Testis (tissue), 3 donors: ENCODE measurements around the gene ZNF445. TPM values are rescaled to one million over a fixed set of nuclear protein-coding genes. Genes with fewer than 3 reads are reported as not detected.

Experiments used
- DNase-seq: peaks from one replicate; pipeline ENCODE4 v3.0.0-alpha.2; 2019
- H3K27ac ChIP-seq, 2 donors: fragments of 200-600 bp; sonication (generic); one replicate each; pipeline ENCODE4 v1.5.1; 2019
- H3K27me3 ChIP-seq: fragments of 200-600 bp; sonication (generic); one replicate; pipeline ENCODE4 v1.5.1; 2019
- H3K36me3 ChIP-seq: fragments of 200-600 bp; sonication (generic); one replicate; pipeline ENCODE4 v1.5.1; 2017; ENCODE audit warnings: low read depth; ENCODE audit errors: missing control alignments
- H3K4me1 ChIP-seq: fragments of 200-600 bp; sonication (generic); one replicate; pipeline ENCODE4 v1.5.1; 2019
- H3K4me3 ChIP-seq, 2 donors: fragments of 200-600 bp; sonication (generic); one replicate each; pipeline ENCODE4 v1.5.1; 2017 to 2019
- H3K9me3 ChIP-seq: fragments of 200-600 bp; sonication (generic); one replicate; pipeline ENCODE4 v1.5.1; 2017
- CTCF ChIP-seq, 3 experiments: fragments of 450-650 bp in 2 of 3; fragments of 200-600 bp in 1 of 3; sonication (generic) in 1 of 3; IDR thresholded peaks; one replicate each; pipeline ENCODE4 v1.5.1; 2016 to 2019; ENCODE audit warnings: antibody characterized with exemption in 3 of 3, mild to moderate bottlenecking in 2 of 3, moderate library complexity in 1 of 3
- POLR2A ChIP-seq: fragments of 450-650 bp; IDR thresholded peaks from one replicate; pipeline ENCODE4 v1.6.1; 2017; ENCODE audit warnings: antibody characterized with exemption, mild to moderate bottlenecking, moderate library complexity
- WGBS, 2 donors: methylation state at CpG; one replicate each; pipeline ENCODE4 v1.1.5; 2018; 5-methylcytosine and 5-hydroxymethylcytosine counted together
- intact Hi-C: fragments of 100-400 bp; cut with DNase I; formaldehyde crosslinking; loops from one replicate; pipeline ENCODE4 v1.15.1; 2023; ENCODE audit warnings: low total_unique reads
- polyA plus RNA-seq: library from polyadenylated mRNA; stranded (reverse); fragments of 350-450 nt; fragmentation: Illumina TruSeq; extraction: RNeasy Lipid Tissue Mini Kit (QIAGEN cat#74804); gene quantifications from one replicate; pipeline ENCODE4 v1.2.3, GENCODE V29; 2014; ENCODE audit warnings: low read depth, low replicate concordance; ENCODE audit not compliant: insufficient read depth
- total RNA-seq, 2 donors: library from RNA; depleted of rRNA; stranded (reverse); fragments of >200 nt; gene quantifications; one replicate each; pipeline ENCODE4 v1.2.3, GENCODE V29; 2016

ZNF445 gene
- total and polyA plus RNA-seq, 3 donors from 2014 or later: 8.5 to 15.8 (median 15.0) TPM

DNA sequence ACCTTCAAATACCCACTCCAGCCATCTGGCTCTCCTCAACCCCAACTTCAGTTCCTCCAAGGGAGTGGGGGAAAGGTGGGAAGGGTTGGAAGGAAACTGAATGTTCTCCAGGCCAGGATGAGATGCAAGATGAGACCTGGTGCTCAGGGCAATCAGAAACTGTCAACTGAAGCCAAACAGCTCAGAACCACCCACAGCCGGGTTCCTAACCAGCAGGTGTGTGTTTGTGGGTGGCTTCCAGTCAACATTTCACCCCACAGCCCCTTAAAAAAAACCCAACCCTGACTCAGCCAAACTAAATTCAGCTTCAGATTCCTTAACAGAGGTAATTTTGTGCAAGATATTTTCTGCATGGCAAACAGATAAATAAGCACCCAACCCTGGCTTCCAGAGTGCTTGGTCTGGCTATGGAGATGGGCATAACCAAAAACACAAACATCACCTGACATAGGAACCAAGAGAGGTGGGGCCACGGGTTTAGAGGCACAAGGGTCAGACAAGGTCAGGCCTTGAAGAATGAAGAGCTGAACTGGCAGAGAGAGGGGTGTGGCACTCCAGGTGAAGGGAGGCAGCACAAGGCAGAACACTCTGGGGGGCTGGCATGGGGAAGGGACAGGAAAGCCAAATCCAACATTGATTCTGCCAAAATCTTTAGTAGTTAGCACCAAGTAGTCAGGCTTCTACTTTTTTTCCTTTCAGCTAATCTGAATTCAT, 34.7 kb downstream of the ZNF445 start:
- Histone ChIP-seq H3K4me3 (no peak overlapping the region), H3K9me3 (no peaks in the 10 kb centered on the region), H3K4me1 (peaks cover 18% of the 10 kb centered on the region), H3K27ac (no peak overlapping the region), H3K36me3 (no peaks in the 10 kb centered on the region), H3K27me3 (no peaks in the 10 kb centered on the region)
- intact Hi-C loops: no loop called here
- 83 to 89% methylated on average over 2 of the region's 2 CpGs for WGBS, 2 donors
- DNase-seq: no peak
- no peak for TF ChIP-seq POLR2A

GRCh38 chr3:44439499-44440295, 37.8 kb downstream of the ZNF445 start:
- whole genome bisulfite sequencing, 2 donors: 32 to 55% methylated on average over 6 to 7 of the region's 7 CpGs
- Histone ChIP-seq H3K4me1 (peaks cover 28% of the 10 kb centered on the region), H3K27me3 (no peaks in the 10 kb centered on the region), H3K27ac (peak overlapping the region; percentile 81 to 84), H3K9me3 (no peaks in the 10 kb centered on the region), H3K4me3 (no peak overlapping the region), H3K36me3 (no peaks in the 10 kb centered on the region)
- intact Hi-C loops: no loop called here
- DNase-seq: peak; percentile 80
- TF ChIP-seq POLR2A (no peak), CTCF (IDR thresholded peaks at IDR 0.05) (no peak)

DNA sequence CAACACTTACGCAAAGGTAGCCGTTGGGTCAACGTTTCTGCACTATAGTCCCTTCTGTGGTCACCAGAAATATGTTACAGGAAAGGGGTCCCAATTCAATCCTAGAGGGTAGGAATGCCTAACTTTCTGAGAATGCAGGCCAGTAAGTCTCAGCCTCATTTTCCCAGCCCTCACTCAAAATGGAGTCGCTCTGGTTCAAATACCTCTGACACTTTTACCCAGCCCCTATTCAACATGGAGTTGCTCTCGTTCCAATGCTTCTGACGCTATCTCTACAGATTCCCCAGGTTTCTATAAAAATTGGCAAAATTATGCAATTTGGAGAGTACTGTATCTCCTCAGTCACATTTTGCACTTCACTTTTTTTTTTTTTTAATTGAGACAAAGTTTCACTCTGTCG, 39.7 kb downstream of the ZNF445 start:
- Histone ChIP-seq H3K4me3 (no peak overlapping the region), H3K27ac (no peak overlapping the region), H3K27me3 (no peaks in the 10 kb centered on the region), H3K36me3 (no peaks in the 10 kb centered on the region), H3K9me3 (no peaks in the 10 kb centered on the region), H3K4me1 (peaks cover 28% of the 10 kb centered on the region)
- intact Hi-C loops: no loop called here
- WGBS, 2 donors: 86 to 90% methylated on average over 7 of the region's 7 CpGs
- DNase-seq: no peak
- TF ChIP-seq POLR2A (no peak), CTCF (IDR thresholded peaks at IDR 0.05) (no peak)

DNA sequence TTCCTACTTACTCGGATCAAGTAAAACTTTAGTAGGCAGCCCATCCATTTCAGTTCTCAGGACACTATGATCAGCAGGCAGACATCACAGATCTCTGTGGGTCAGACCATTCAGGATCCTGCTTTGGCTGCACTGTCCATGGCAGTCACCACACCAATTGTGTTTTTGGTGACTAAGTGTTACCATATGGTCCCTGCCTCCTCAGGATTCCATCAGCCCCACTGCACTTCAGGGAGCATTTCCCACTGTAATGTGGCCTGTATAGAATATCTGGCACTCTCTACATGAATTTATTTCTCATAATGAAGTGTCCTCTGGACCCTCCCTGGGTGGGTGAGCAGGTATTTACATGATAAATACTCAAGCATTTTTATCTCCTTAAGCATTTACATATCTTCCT, 41.3 kb downstream of the ZNF445 start:
- H3K4me1 ChIP-seq: peaks cover 26% of the 10 kb centered on the region
- no peak overlapping the region for H3K27ac ChIP-seq
- intact Hi-C loops: no loop called here
- no peaks in the 10 kb centered on the region for H3K36me3 ChIP-seq
- no peak for TF ChIP-seq POLR2A
- no peak for TF ChIP-seq CTCF (IDR thresholded peaks at IDR 0.05)
- H3K9me3 ChIP-seq: no peaks in the 10 kb centered on the region
- H3K27me3 ChIP-seq: no peaks in the 10 kb centered on the region
- no peak overlapping the region for H3K4me3 ChIP-seq
- 64 to 69% methylated on average over 1 of the region's 1 CpG for WGBS, 2 donors
- no peak for DNase-seq

- no peaks in the 10 kb centered on the region for H3K36me3 ChIP-seq
- WGBS, 2 donors: 72 to 89% methylated on average over 5 of the region's 5 CpGs
- no peak for TF ChIP-seq CTCF (IDR thresholded peaks at IDR 0.05)
- TF ChIP-seq POLR2A: no peak
- intact Hi-C loops: no loop called here
- H3K27me3 ChIP-seq: no peaks in the 10 kb centered on the region
- H3K4me1 ChIP-seq: peaks cover 19% of the 10 kb centered on the region
- no peak overlapping the region for H3K27ac ChIP-seq
- DNase-seq: no peak
- no peaks in the 10 kb centered on the region for H3K9me3 ChIP-seq
- H3K4me3 ChIP-seq: no peak overlapping the region
Observed at GRCh38 chr3:44434834-44435510, 42.5 kb downstream of the ZNF445 start.
